Stimulated activated effector memory CD8-positive, alpha-beta T cell treated with anti-CD3 and anti-CD28 coated beads, Interleukin-12 subunit alpha, Interleukin-12 subunit beta, amount 100 ng/mL, for 72 hours (primary cell): ENCODE data around the gene TBC1D9.

Source experiments
- ATAC-seq: fragments of 150-1000 bp; cut with Tn5 transposase; 2 replicates; pipeline ENCODE4 v1.10.0; 2021
- DNase-seq, 2 donors: peaks; one replicate each; pipeline ENCODE4 v3.0.0; 2021 to 2022; ENCODE audit warnings: low spot score in 2 of 2
- H3K27ac Mint-ChIP-seq: one replicate; pipeline ENCODE4 v1.8.0; 2022; ENCODE audit warnings: mild to moderate bottlenecking, mixed read lengths
- H3K36me3 Mint-ChIP-seq: one replicate; pipeline ENCODE4 v1.8.0; 2022; ENCODE audit warnings: mild to moderate bottlenecking, mixed read lengths
- H3K4me1 Mint-ChIP-seq: one replicate; pipeline ENCODE4 v1.8.0; 2022; ENCODE audit warnings: mixed read lengths
- H3K4me3 Mint-ChIP-seq: one replicate; pipeline ENCODE4 v1.8.0; 2022; ENCODE audit warnings: mild to moderate bottlenecking, mixed read lengths
- H3K9me3 Mint-ChIP-seq: one replicate; pipeline ENCODE4 v1.8.0; 2022; ENCODE audit warnings: mixed read lengths

Gene TBC1D9

GRCh38 chr4:140642674-140643437 lies 113.3 kb downstream of the TBC1D9 start:
- H3K4me1 Mint-ChIP-seq, result no peaks in the 10 kb centered on the region
- H3K27ac Mint-ChIP-seq, result no peak overlapping the region
- H3K4me3 Mint-ChIP-seq, result no peak overlapping the region
- ATAC-seq (peak; percentile 9), DNase-seq (no peak)
- no peaks in the 10 kb centered on the region for H3K9me3 Mint-ChIP-seq
- H3K36me3 Mint-ChIP-seq, result peaks cover 6% of the 10 kb centered on the region

DNA sequence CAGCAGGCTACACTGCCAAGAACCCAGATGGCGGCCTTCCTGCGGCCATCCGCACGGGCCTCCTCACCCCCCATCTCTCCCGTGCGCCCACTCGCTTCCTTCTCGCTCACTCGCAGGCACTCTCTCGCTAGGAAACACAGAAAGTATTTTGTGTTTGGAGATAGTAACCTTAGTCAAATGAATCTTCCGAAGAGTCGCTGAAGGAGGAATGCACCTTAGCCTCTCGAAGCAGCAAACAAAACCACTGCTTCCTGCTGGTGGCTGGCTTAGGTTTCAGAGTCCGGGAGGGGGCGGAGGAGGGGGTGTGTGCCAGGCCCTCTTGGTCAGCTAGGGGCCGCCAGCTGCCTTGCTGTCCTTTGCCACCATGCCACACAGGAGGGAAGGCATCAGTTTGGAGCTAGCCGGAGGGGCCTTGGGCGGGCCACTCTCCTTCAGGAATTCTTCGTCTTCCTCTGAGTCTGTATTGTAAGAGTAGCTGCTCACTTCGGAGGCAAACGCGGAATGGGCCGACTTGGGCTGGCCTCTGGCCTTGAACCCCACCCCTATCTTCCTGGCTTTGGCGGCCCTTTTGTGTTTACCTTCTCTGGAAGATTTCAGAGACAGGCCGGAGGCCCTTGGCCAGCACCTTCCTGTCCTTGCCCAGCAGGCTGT lies 114.3 kb downstream of the TBC1D9 start:
- ATAC-seq, result no peak
- Mint-ChIP-seq H3K4me1 (no peaks in the 10 kb centered on the region), H3K27ac (no peak overlapping the region), H3K9me3 (no peaks in the 10 kb centered on the region), H3K4me3 (no peak overlapping the region), H3K36me3 (peaks cover 6% of the 10 kb centered on the region)
- no peak for DNase-seq

DNA sequence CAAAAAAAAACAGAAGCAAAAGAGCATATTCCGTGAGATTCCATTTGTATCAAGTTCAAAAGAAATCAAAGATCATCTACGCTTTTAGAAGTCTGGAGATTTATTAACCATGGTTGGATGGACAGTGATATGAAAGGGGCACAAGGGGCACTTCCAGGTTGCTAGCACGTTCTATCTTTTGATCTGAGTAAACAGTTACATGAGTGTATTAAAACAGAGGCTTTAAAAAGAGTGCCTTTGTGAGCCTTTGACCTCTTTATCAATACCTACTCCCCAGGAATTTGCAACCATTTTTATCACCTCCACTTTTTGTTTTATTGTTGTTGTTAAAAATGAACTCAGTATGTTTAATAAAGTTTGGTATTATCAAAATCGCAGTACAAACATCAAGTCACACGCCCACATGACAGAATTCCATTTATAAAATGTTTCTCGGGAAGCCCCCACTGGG lies 115.1 kb downstream of the TBC1D9 start:
- no peak overlapping the region for H3K27ac Mint-ChIP-seq
- DNase-seq (no peak), ATAC-seq (no peak)
- H3K9me3 Mint-ChIP-seq, result no peaks in the 10 kb centered on the region
- H3K4me3 Mint-ChIP-seq, result no peak overlapping the region
- no peaks in the 10 kb centered on the region for H3K4me1 Mint-ChIP-seq
- peaks cover 6% of the 10 kb centered on the region for H3K36me3 Mint-ChIP-seq

GRCh38 chr4:140640150-140640748 lies 115.9 kb downstream of the TBC1D9 start:
- Mint-ChIP-seq H3K9me3 (no peaks in the 10 kb centered on the region), H3K4me1 (no peaks in the 10 kb centered on the region), H3K36me3 (peaks cover under 1% of the 10 kb centered on the region), H3K4me3 (no peak overlapping the region), H3K27ac (no peak overlapping the region)
- no peak for ATAC-seq
- DNase-seq, result no peak

DNA sequence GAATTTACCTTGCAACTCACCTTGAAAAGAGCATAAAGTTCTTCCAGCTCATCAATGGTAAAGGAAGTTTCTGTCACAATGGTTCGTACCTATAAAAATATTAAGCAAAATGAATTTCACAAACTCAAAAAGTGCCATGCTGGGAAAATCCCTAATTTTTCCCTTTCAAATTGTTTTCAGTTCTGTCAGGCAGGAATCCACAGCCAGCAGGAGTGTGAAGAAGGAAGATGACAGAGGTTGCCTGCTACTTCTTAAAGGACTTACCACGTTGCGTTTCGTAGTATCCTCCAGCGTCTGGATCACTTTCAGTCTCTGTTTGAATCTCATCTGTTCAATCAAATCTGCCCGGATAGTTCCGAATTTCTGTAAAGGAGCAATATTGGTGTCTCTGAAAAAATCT lies 117.1 kb downstream of the TBC1D9 start:
- no peak for DNase-seq
- H3K27ac Mint-ChIP-seq, result no peak overlapping the region
- H3K9me3 Mint-ChIP-seq, result no peaks in the 10 kb centered on the region
- H3K4me3 Mint-ChIP-seq, result no peak overlapping the region
- no peaks in the 10 kb centered on the region for H3K4me1 Mint-ChIP-seq
- ATAC-seq, result no peak
- no peaks in the 10 kb centered on the region for H3K36me3 Mint-ChIP-seq

DNA sequence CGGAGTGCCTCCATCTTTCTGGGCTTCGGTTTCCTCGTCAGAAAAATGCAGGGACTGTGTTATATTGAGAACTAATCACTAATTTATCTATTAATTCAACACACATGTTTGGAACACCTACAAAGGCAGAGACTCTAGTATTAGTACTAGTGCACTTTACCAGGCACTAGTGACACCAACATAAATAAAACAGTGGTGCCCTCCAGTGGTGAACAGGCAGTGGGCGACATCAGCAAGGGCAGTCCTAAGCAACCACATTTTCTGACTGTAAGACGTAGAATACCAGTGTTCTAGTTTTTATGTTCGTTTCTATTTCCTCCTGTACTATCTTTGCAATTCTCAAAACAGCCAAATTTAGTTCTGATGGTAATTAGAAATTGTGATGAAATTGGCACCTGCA lies 118.3 kb downstream of the TBC1D9 start:
- ATAC-seq, result peak; percentile 77
- H3K4me3 Mint-ChIP-seq, result no peak overlapping the region

DNA sequence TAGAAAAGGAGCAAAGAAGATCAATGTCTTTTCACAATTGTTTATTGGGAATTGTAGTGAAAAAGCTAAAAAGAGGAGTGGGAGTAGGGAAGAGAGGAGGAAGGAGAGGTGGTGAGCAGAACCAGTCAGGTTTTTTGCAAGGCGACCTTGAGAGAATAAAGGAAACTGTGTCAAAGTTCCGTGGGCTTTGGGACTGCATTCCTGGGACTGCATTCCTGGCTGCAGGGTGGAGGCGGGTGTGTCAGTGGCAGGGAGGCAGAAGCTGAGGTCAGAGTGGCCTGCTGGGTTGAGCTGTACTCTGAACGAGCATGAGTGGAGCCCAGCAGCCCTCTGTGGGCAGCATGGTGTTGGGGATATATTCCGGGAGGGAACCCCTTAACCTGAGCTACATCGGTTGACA lies 120.6 kb downstream of the TBC1D9 start:
- Mint-ChIP-seq H3K4me1 (no peaks in the 10 kb centered on the region), H3K27ac (no peak overlapping the region), H3K36me3 (no peaks in the 10 kb centered on the region), H3K4me3 (no peak overlapping the region), H3K9me3 (no peaks in the 10 kb centered on the region)
- ATAC-seq, result no peak
- no peak for DNase-seq

More for the DNA sequence above, 118.3 kb downstream of the TBC1D9 start:
- Mint-ChIP-seq H3K36me3 (no peaks in the 10 kb centered on the region), H3K9me3 (no peaks in the 10 kb centered on the region), H3K27ac (no peak overlapping the region), H3K4me1 (no peaks in the 10 kb centered on the region)
- no peak for DNase-seq

GRCh38 chr4:140633951-140634350 lies 122.2 kb downstream of the TBC1D9 start:
- no peak for ATAC-seq
- H3K9me3 Mint-ChIP-seq, result no peaks in the 10 kb centered on the region

GRCh38 chr4:140633124-140633523 lies 123.1 kb downstream of the TBC1D9 start:
- ATAC-seq (no peak), DNase-seq (no peak)
- Mint-ChIP-seq H3K4me1 (no peaks in the 10 kb centered on the region), H3K27ac (no peak overlapping the region), H3K4me3 (no peak overlapping the region), H3K36me3 (no peaks in the 10 kb centered on the region), H3K9me3 (no peaks in the 10 kb centered on the region)

More at GRCh38 chr4:140633951-140634350, 122.2 kb downstream of the TBC1D9 start:
- H3K4me3 Mint-ChIP-seq, result no peak overlapping the region
- no peak for DNase-seq
- no peaks in the 10 kb centered on the region for H3K4me1 Mint-ChIP-seq
- H3K36me3 Mint-ChIP-seq, result no peaks in the 10 kb centered on the region
- H3K27ac Mint-ChIP-seq, result no peak overlapping the region

- no peak overlapping the region for H3K4me3 Mint-ChIP-seq
- no peaks in the 10 kb centered on the region for H3K4me1 Mint-ChIP-seq
- no peak for ATAC-seq
- no peaks in the 10 kb centered on the region for H3K9me3 Mint-ChIP-seq
- H3K27ac Mint-ChIP-seq, result no peak overlapping the region
- no peaks in the 10 kb centered on the region for H3K36me3 Mint-ChIP-seq
- no peak for DNase-seq
Observed at GRCh38 chr4:140630246-140630645, 125.9 kb downstream of the TBC1D9 start.

GRCh38 chr4:140628016-140628415 lies 128.2 kb downstream of the TBC1D9 start:
- Mint-ChIP-seq H3K4me1 (no peaks in the 10 kb centered on the region), H3K36me3 (no peaks in the 10 kb centered on the region), H3K9me3 (no peaks in the 10 kb centered on the region), H3K27ac (no peak overlapping the region), H3K4me3 (no peak overlapping the region)
- DNase-seq (no peak), ATAC-seq (no peak)

DNA sequence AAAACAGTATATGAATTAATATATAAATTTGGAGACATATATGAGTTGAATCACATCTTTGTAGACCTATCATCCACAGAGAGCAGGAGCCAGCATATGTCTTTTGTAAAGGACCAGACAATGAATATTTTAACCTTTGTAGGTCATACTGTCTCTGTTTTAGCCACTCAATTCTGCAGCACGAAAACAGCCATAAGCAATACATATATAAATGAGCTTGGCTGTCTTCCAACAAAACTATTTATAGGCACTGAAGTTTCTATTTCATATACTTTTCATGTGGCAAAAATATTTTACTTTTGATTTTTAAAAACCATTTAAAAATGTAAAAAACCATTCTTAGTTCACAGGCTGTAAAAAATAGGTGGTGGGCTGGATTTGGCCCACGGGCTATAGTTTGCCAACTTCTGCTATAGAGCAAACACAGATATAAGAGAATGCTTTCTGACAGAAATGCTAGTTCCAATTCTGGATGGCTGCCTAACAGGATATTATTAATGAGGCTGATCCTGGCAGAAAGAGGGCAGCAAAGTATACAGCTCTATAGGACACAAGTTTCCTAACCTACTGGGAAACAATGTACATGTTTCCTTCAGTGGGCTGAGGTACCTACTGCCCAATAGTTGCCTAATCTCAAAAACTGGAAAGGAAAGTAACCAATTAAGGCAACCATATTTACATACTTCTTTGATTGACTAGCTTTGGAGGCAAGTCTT lies 129.4 kb downstream of the TBC1D9 start:
- no peaks in the 10 kb centered on the region for H3K36me3 Mint-ChIP-seq
- ATAC-seq (no peak), DNase-seq (no peak)
- H3K4me1 Mint-ChIP-seq, result no peaks in the 10 kb centered on the region
- no peak overlapping the region for H3K27ac Mint-ChIP-seq
- no peak overlapping the region for H3K4me3 Mint-ChIP-seq
- H3K9me3 Mint-ChIP-seq, result no peaks in the 10 kb centered on the region

DNA sequence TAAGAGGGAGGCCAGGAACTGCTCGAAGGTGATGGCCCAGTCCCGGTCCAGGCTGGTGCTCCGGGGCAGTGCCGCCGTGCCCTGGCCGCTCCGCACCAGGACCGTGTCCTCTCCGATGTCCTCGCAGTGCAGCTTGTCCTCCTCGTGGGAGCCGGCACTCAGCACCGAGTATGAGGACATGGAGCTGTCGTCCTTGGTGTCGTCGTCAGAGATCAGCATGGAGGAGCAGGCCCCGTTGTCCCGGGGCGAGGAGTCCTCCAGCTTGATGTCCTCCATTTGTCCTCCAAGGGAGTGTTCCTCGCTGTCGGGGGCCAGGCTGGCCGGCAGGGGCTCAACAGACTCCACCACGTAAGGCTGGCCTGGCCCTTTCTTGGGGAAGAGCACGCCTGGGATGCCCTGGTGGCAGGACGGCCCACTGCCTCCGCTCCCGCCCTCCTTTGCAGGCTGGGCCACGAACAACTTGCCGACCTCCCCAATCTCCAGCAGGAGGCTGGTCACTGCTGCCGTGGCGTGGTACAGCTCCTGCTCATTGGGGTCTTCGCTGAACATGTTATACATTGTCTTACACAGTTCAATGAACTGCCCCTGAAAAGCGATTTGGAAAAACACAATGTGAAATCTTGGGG lies 133.7 kb downstream of the TBC1D9 start:
- no peaks in the 10 kb centered on the region for H3K9me3 Mint-ChIP-seq
- no peak overlapping the region for H3K4me3 Mint-ChIP-seq
- H3K36me3 Mint-ChIP-seq, result no peaks in the 10 kb centered on the region
- ATAC-seq, result no peak
- no peaks in the 10 kb centered on the region for H3K4me1 Mint-ChIP-seq
- H3K27ac Mint-ChIP-seq, result no peak overlapping the region
- DNase-seq, result no peak

DNA sequence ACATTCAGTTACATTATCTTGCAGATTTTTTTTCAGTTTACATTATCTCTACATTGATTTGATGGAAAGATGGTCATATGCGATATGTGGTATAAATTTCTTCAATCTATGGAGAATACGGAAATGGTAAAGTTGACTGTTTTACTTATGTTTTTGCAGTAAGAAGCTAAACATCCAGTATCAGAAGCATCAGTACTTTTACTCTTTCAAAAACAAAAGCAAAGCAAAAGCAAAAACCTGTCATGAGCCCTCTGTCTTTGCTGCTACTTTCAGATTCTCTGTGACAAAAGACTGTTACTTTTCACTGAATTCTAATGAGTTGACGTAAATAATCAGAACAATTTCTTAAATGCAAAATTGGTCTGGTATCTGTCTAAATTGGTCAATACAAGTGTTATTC lies 135.0 kb downstream of the TBC1D9 start:
- Mint-ChIP-seq H3K36me3 (no peaks in the 10 kb centered on the region), H3K27ac (no peak overlapping the region), H3K9me3 (no peaks in the 10 kb centered on the region), H3K4me1 (no peaks in the 10 kb centered on the region), H3K4me3 (no peak overlapping the region)
- ATAC-seq (no peak), DNase-seq (no peak)
